HL-60/S4 treated with retinoic acid at 250 ng/mL for 4 days and 3 days (cell line): Measurements from ENCODE around the gene GLG1.

Source experiments
- in situ Hi-C: fragments of 300-500 bp; cut with MboI; formaldehyde crosslinking; loops from 2 replicates; pipeline ENCODE4 v1.7.0; 2022; ENCODE audit warnings: low sequenced_read_pairs

The GLG1 gene

GRCh38 chr16:74485916-74486315, 121.0 kb downstream of the GLG1 start:
- in situ Hi-C loops = no loop called here

GRCh38 chr16:74480150-74481029, 126.5 kb downstream of the GLG1 start:
- in situ Hi-C loops = no loop called here

GRCh38 chr16:74477226-74477625, 129.7 kb downstream of the GLG1 start:
- in situ Hi-C loops = no loop called here

- in situ Hi-C loops = no loop called here
These were observed 132.5 kb downstream of the GLG1 start for GRCh38 chr16:74474416-74474815.

GRCh38 chr16:74472540-74472939, 134.4 kb downstream of the GLG1 start:
- in situ Hi-C loops = no loop called here

GRCh38 chr16:74472010-74472409, 134.9 kb downstream of the GLG1 start:
- in situ Hi-C loops = no loop called here

- in situ Hi-C loops = no loop called here
These were observed 136.9 kb downstream of the GLG1 start for GRCh38 chr16:74469946-74470478.

GRCh38 chr16:74468807-74469525, 137.9 kb downstream of the GLG1 start:
- in situ Hi-C loops = no loop called here

- in situ Hi-C loops = no loop called here
These were observed 140.0 kb downstream of the GLG1 start for GRCh38 chr16:74466872-74467271.

GRCh38 chr16:74465851-74466685, 140.8 kb downstream of the GLG1 start:
- in situ Hi-C loops = no loop called here

GRCh38 chr16:74465281-74465680, 141.6 kb downstream of the GLG1 start:
- in situ Hi-C loops = no loop called here

GRCh38 chr16:74463888-74464287, 143.0 kb downstream of the GLG1 start:
- in situ Hi-C loops = no loop called here

- in situ Hi-C loops = no loop called here
These were observed 144.6 kb downstream of the GLG1 start for GRCh38 chr16:74462361-74462760.

GRCh38 chr16:74461826-74462225, 145.1 kb downstream of the GLG1 start:
- in situ Hi-C loops = no loop called here

GRCh38 chr16:74460542-74460941, 146.4 kb downstream of the GLG1 start:
- in situ Hi-C loops = no loop called here

GRCh38 chr16:74456290-74456625, 150.7 kb downstream of the GLG1 start:
- in situ Hi-C loops = no loop called here

GRCh38 chr16:74455619-74456289, 151.2 kb downstream of the GLG1 start:
- in situ Hi-C loops = no loop called here

- in situ Hi-C loops = no loop called here
These were observed 151.7 kb downstream of the GLG1 start for GRCh38 chr16:74455213-74455612.

- in situ Hi-C loops = no loop called here
These were observed 154.8 kb downstream of the GLG1 start for GRCh38 chr16:74451951-74452758.
